Measurements from ENCODE around the gene SPOCK1. TPM values are rescaled to one million over a fixed set of nuclear protein-coding genes. Genes with fewer than 3 reads are reported as not detected.

The SPOCK1 gene
- total RNA-seq, 1 experiment from 2014 or later, result 23.9 TPM

DNA sequence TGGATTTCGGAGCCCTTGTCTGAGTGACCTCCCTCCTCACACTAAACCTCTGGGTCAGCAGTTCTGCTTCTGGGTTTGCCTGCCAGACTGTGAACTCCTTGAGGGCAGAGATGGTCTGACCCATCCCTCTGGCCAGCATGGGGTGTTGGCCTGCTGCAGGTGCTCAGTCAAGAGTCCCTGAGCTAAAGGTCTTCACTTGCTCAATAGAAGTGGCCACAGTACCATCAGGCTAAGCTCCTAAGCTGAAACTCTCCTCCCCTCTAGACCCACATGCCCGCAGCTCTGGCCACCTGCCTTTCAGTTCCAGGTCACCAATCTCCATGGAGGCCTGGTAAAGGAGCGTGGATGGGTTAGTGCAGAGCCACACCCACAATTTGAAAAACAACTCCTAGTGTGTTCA is 316.6 kb downstream of the SPOCK1 start:
- BruUV-seq (replicated peaks), result no TSS peak
- H3K9me2 ChIP-seq (ENCODE audit: insufficient read depth), result no peaks in the 10 kb centered on the region
- H3F3A ChIP-seq (ENCODE audit: insufficient read depth, low read depth), result no peaks in the 10 kb centered on the region
- POLR2A ChIA-PET (ENCODE audit: unreplicated experiment), result no interaction called here
- intact Hi-C loops (cut with micrococcal nuclease; ENCODE audit: unreplicated experiment), result no loop called here
- no peaks in the 10 kb centered on the region for H3K4me1 ChIP-seq (replicated peaks; ENCODE audit: insufficient read depth)
- no peak overlapping the region for H2AFZ ChIP-seq
- H3K9me3 ChIP-seq (ENCODE audit: insufficient read depth, low read depth), result no peaks in the 10 kb centered on the region
- no peak for DNase-seq
- no peaks in the 10 kb centered on the region for H4K20me1 ChIP-seq (ENCODE audit: insufficient read depth)
- H3K36me3 ChIP-seq (ENCODE audit: low read depth), result no peaks in the 10 kb centered on the region
- no peaks in the 10 kb centered on the region for H3K79me2 ChIP-seq (ENCODE audit: low read depth)
- no peak overlapping the region for H3K27ac ChIP-seq
- no peak overlapping the region for H3K4me2 ChIP-seq
- CTCF ChIA-PET, result no interaction called here
- TF ChIP-seq, protein P1, sequence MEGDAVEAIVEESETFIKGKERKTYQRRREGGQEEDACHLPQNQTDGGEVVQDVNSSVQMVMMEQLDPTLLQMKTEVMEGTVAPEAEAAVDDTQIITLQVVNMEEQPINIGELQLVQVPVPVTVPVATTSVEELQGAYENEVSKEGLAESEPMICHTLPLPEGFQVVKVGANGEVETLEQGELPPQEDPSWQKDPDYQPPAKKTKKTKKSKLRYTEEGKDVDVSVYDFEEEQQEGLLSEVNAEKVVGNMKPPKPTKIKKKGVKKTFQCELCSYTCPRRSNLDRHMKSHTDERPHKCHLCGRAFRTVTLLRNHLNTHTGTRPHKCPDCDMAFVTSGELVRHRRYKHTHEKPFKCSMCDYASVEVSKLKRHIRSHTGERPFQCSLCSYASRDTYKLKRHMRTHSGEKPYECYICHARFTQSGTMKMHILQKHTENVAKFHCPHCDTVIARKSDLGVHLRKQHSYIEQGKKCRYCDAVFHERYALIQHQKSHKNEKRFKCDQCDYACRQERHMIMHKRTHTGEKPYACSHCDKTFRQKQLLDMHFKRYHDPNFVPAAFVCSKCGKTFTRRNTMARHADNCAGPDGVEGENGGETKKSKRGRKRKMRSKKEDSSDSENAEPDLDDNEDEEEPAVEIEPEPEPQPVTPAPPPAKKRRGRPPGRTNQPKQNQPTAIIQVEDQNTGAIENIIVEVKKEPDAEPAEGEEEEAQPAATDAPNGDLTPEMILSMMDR (conservative IDR thresholded peaks at IDR 0.05), result no peak
- no peak for TF ChIP-seq EZH2 (IDR thresholded peaks at IDR 0.05; ENCODE audit: low read depth)
- H3K4me3 ChIP-seq, result no peak overlapping the region
- no peaks in the 10 kb centered on the region for H3K27me3 ChIP-seq (ENCODE audit: insufficient read depth, low read depth)

DNA sequence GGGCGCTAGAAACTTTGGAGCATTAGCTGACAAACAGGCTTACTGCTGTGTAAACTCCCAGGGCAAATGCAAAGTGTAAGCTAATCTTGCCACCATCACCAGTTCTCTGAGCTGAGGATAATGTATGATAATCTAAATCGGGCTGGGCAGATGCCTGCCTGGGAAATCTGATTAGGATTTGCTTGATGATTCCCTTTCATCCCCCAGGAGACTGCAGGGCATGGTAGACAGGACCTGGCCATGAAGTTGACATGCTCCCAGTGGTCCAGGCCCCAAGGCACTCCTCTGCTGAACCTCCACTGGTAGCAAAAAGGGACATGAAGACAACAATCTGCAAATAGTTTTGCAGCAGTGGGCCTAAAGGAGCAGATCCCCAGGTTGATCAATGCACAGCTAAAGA is 317.5 kb downstream of the SPOCK1 start:
- CTCF ChIA-PET, result no interaction called here
- POLR2A ChIA-PET (ENCODE audit: unreplicated experiment), result no interaction called here
- H3K36me3 ChIP-seq (ENCODE audit: low read depth), result no peaks in the 10 kb centered on the region

DNA sequence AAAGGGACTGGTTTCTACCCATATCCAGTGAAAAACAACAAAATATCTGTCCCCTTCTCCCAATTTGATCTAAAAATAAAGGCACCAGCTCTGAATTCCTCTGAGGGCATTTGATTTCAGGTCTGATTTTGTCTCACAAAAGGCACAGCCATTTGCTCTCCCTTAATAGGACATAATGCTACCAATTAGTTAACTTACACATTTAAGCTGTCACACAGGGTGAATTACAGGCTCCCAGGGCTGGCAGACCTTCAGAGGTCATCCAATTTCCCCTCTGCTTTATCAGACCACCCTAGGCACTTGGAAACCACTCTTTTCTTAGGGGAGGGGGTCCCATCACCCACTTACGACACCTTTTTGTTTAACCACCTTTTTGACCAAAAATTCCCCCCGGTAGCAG is 319.9 kb downstream of the SPOCK1 start:
- H3K27me3 ChIP-seq (ENCODE audit: insufficient read depth, low read depth), result no peaks in the 10 kb centered on the region
- POLR2A ChIA-PET (ENCODE audit: unreplicated experiment), result no interaction called here
- no peak overlapping the region for H2AFZ ChIP-seq
- no peaks in the 10 kb centered on the region for H4K20me1 ChIP-seq (ENCODE audit: insufficient read depth)
- no peak overlapping the region for H3K27ac ChIP-seq
- no peaks in the 10 kb centered on the region for H3F3A ChIP-seq (ENCODE audit: insufficient read depth, low read depth)
- H3K4me1 ChIP-seq (replicated peaks; ENCODE audit: insufficient read depth), result no peaks in the 10 kb centered on the region
- H3K9me2 ChIP-seq (ENCODE audit: insufficient read depth), result no peaks in the 10 kb centered on the region
- no peak overlapping the region for H3K4me2 ChIP-seq
- BruUV-seq (replicated peaks), result no TSS peak
- DNase-seq, result no peak
- H3K36me3 ChIP-seq (ENCODE audit: low read depth), result no peaks in the 10 kb centered on the region
- TF ChIP-seq, protein P1 (conservative IDR thresholded peaks at IDR 0.05), result no peak
- TF ChIP-seq EZH2 (IDR thresholded peaks at IDR 0.05; ENCODE audit: low read depth), result no peak
- H3K4me3 ChIP-seq, result no peak overlapping the region
- intact Hi-C loops (cut with micrococcal nuclease; ENCODE audit: unreplicated experiment), result no loop called here
- H3K9me3 ChIP-seq (ENCODE audit: insufficient read depth, low read depth), result no peaks in the 10 kb centered on the region
- no peaks in the 10 kb centered on the region for H3K79me2 ChIP-seq (ENCODE audit: low read depth)
- CTCF ChIA-PET, result no interaction called here

More for the DNA sequence above, 317.5 kb downstream of the SPOCK1 start:
- DNase-seq, result no peak
- Histone ChIP-seq H4K20me1 (ENCODE audit: insufficient read depth) (no peaks in the 10 kb centered on the region), H3K4me3 (no peak overlapping the region), H3K27ac (no peak overlapping the region), H3K4me2 (no peak overlapping the region), H3K9me3 (ENCODE audit: insufficient read depth, low read depth) (no peaks in the 10 kb centered on the region), H3K79me2 (ENCODE audit: low read depth) (no peaks in the 10 kb centered on the region), H2AFZ (no peak overlapping the region), H3K27me3 (ENCODE audit: insufficient read depth, low read depth) (no peaks in the 10 kb centered on the region), H3K4me1 (replicated peaks; ENCODE audit: insufficient read depth) (no peaks in the 10 kb centered on the region), H3K9me2 (ENCODE audit: insufficient read depth) (no peaks in the 10 kb centered on the region), H3F3A (ENCODE audit: insufficient read depth, low read depth) (no peaks in the 10 kb centered on the region)
- BruUV-seq (replicated peaks), result no TSS peak
- intact Hi-C loops (cut with micrococcal nuclease; ENCODE audit: unreplicated experiment), result no loop called here
- no peak for TF ChIP-seq EZH2 (IDR thresholded peaks at IDR 0.05; ENCODE audit: low read depth)
- TF ChIP-seq, protein P1 (conservative IDR thresholded peaks at IDR 0.05), result no peak

All from PC-9 (cell line).